ENCODE results near the gene RNF227.
"Not testable (repeated sequence)": the region's sequence is repeated elsewhere in the genome, so short reads cannot be mapped to it uniquely, and the experiment has no call there.

The RNF227 gene

DNA sequence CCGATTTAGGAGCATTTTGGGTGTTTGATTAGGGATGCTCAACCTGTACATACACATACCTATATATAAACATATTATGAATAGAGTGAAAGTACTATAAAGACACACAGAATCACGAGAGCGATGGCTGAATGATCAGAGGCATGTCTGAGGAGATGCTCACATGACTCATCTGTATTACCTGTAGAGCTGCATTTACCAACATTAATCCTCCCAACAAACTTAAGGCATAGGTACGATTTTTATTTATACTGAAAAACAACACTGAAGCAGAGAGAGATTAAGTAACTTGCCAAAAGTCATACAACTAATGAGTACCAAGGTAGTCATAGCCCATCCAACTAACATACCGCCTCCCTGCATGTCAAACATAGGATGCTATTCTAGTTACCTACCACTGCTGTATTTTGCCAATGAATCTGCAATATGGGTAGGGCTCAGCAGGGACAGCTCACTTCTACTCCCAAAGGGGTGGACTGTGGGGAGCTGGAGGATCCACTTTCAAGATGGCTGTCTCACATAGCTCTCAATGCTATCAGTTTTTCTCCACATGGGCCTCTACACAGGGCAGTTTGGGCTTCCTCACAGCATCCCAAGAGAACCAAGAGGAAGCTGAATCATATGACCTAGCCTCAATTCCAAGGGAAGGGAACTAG lies 51.0 kb downstream of the RNF227 start:
- TF ChIP-seq, protein P1, sequence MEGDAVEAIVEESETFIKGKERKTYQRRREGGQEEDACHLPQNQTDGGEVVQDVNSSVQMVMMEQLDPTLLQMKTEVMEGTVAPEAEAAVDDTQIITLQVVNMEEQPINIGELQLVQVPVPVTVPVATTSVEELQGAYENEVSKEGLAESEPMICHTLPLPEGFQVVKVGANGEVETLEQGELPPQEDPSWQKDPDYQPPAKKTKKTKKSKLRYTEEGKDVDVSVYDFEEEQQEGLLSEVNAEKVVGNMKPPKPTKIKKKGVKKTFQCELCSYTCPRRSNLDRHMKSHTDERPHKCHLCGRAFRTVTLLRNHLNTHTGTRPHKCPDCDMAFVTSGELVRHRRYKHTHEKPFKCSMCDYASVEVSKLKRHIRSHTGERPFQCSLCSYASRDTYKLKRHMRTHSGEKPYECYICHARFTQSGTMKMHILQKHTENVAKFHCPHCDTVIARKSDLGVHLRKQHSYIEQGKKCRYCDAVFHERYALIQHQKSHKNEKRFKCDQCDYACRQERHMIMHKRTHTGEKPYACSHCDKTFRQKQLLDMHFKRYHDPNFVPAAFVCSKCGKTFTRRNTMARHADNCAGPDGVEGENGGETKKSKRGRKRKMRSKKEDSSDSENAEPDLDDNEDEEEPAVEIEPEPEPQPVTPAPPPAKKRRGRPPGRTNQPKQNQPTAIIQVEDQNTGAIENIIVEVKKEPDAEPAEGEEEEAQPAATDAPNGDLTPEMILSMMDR (conservative IDR thresholded peaks at IDR 0.05; ENCODE audit: low read depth, low read length) = no peak
- H3K4me2 ChIP-seq = no peak overlapping the region

DNA sequence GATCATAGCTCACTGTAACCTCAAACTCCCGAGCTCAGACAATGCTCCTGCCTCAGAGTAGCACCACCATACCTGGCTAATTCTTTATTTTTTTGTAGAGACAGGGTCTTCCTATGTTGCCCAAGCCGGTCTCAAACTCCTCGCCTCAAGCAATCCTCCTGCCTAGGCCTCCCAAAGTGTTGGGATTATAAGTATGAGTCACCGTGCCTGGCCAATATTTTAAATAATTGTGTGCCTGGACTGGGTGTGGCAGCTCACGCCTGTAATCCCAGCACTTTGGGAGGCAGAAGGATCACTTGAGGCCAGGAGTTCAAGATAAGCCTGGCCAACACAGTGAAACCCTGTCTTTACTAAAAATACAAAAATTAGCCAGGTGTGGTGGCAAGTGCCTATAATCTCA lies 51.7 kb downstream of the RNF227 start:
- not testable (repeated sequence) for H4K20me1 ChIP-seq (ENCODE audit: insufficient read depth); H3K27me3 ChIP-seq (ENCODE audit: insufficient read depth, low read depth); H3K36me3 ChIP-seq (ENCODE audit: insufficient read depth); H3K4me3 ChIP-seq (IDR thresholded peaks at IDR 0.05; ENCODE audit: insufficient read depth, low read depth, low read length); H3K4me1 ChIP-seq (ENCODE audit: low read depth, poor library complexity, severe bottlenecking); H3K4me2 ChIP-seq; H2AFZ ChIP-seq (ENCODE audit: low read depth); H3K9ac ChIP-seq; H3K27ac ChIP-seq; H3K79me2 ChIP-seq (ENCODE audit: insufficient read depth, low read depth)

More for the DNA sequence above, 51.0 kb downstream of the RNF227 start:
- H2AFZ ChIP-seq (ENCODE audit: low read depth) = no peak overlapping the region
- H3K36me3 ChIP-seq (ENCODE audit: insufficient read depth) = no peaks in the 10 kb centered on the region
- no peaks in the 10 kb centered on the region for H4K20me1 ChIP-seq (ENCODE audit: insufficient read depth)
- H3K4me3 ChIP-seq (IDR thresholded peaks at IDR 0.05; ENCODE audit: insufficient read depth, low read depth, low read length) = no peak overlapping the region
- H3K4me1 ChIP-seq (ENCODE audit: low read depth, poor library complexity, severe bottlenecking) = no peaks in the 10 kb centered on the region
- H3K27me3 ChIP-seq (ENCODE audit: insufficient read depth, low read depth) = no peaks in the 10 kb centered on the region
- no peaks in the 10 kb centered on the region for H3K79me2 ChIP-seq (ENCODE audit: insufficient read depth, low read depth)
- H3K9ac ChIP-seq = no peak overlapping the region
- H3K27ac ChIP-seq = no peak overlapping the region
